Calu3 (cell line): ENCODE measurements around the gene B4GALT1. TPM values are rescaled to one million over a fixed set of nuclear protein-coding genes. Genes with fewer than 3 reads are reported as not detected.

Experiments
- BruUV-seq: library from RNA; stranded (reverse); fragments of 400-500 nt; replicated peaks from 2 replicates; lab custom pipeline; 2021; lab: Mats Ljungman, UMichigan
- CTCF ChIA-PET: fragments of 300-600 bp; sonication (Branson Sonifier 250); formaldehyde crosslinking; loops from one replicate; lab custom pipeline; 2022; ENCODE audit warnings: antibody characterized with exemption; lab: Charles Lee
- DNase-seq: peaks from one replicate; pipeline ENCODE4 v3.0.0; 2022
- H3K27ac Mint-ChIP-seq: one replicate; pipeline ENCODE4 v1.8.0; 2022; ENCODE audit warnings: mixed read lengths; ENCODE audit not compliant: unreplicated experiment
- H3K27me3 Mint-ChIP-seq: one replicate; pipeline ENCODE4 v1.8.0; 2022; ENCODE audit warnings: mixed read lengths; ENCODE audit not compliant: unreplicated experiment
- H3K36me3 Mint-ChIP-seq: one replicate; pipeline ENCODE4 v1.8.0; 2022; ENCODE audit warnings: mild to moderate bottlenecking, moderate library complexity, mixed read lengths; ENCODE audit not compliant: insufficient read depth, unreplicated experiment
- H3K4me1 Mint-ChIP-seq: one replicate; pipeline ENCODE4 v1.8.0; 2022; ENCODE audit warnings: mild to moderate bottlenecking, low read depth, mixed read lengths; ENCODE audit not compliant: unreplicated experiment
- H3K4me3 Mint-ChIP-seq: one replicate; pipeline ENCODE4 v1.8.0; 2022; ENCODE audit warnings: mild to moderate bottlenecking, low read depth, moderate library complexity, mixed read lengths; ENCODE audit not compliant: unreplicated experiment
- H3K9me3 Mint-ChIP-seq: one replicate; pipeline ENCODE4 v1.8.0; 2022; ENCODE audit warnings: low read depth, mixed read lengths; ENCODE audit not compliant: unreplicated experiment
- intact Hi-C: fragments of 100-400 bp; cut with micrococcal nuclease; formaldehyde crosslinking; loops from one replicate; pipeline ENCODE4 v1.10.0; 2022; ENCODE audit not compliant: unreplicated experiment
- total RNA-seq: library from RNA; stranded (reverse); gene quantifications from 2 replicates; pipeline ENCODE4 v1.2.3, GENCODE V29; 2022
- TF ChIP-seq, protein P1 (sequence below): fragments of 200-600 bp; IDR thresholded peaks from one replicate; pipeline ENCODE4 v1.8.0; 2022; ENCODE audit warnings: antibody characterized with exemption; ENCODE audit not compliant: unreplicated experiment

B4GALT1 gene
- total RNA-seq, 1 experiment from 2014 or later, result 71.1 TPM

DNA sequence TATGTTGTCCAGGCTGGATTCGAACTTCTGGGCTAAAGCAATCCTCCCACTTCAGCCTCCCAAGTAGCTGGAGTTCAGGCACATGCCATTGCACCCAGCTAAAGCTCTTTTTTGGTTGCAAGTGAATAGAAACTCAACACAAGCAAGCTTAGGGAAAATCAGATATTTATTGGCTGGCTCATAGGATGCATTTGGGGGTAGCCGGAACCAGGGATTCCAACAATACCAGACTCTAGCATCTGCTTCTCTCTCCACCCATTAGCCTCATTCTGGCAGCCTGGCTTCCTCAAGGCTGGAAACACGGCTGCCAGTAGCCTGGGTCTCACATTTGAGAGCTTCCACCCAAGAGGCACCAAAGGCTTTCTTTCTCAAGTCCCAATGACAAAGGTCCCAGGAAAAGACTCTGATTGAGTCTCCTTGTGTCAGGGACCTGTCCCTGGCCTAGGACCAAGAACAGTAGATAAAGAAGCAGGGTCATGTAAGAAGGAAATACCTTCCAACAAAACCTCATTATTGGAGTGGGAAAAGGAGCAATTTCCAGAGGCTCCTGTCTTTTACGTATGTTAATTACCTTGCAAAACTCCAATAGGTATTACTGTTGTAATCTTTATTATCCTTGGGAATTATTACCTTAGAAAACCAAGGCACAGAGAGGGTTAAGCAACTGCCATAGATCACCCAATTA, 23.0 kb upstream of the B4GALT1 start:
- CTCF ChIA-PET, result no interaction called here
- DNase-seq, result no peak
- TF ChIP-seq, protein P1, sequence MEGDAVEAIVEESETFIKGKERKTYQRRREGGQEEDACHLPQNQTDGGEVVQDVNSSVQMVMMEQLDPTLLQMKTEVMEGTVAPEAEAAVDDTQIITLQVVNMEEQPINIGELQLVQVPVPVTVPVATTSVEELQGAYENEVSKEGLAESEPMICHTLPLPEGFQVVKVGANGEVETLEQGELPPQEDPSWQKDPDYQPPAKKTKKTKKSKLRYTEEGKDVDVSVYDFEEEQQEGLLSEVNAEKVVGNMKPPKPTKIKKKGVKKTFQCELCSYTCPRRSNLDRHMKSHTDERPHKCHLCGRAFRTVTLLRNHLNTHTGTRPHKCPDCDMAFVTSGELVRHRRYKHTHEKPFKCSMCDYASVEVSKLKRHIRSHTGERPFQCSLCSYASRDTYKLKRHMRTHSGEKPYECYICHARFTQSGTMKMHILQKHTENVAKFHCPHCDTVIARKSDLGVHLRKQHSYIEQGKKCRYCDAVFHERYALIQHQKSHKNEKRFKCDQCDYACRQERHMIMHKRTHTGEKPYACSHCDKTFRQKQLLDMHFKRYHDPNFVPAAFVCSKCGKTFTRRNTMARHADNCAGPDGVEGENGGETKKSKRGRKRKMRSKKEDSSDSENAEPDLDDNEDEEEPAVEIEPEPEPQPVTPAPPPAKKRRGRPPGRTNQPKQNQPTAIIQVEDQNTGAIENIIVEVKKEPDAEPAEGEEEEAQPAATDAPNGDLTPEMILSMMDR, result no peak
- no peak overlapping the region for H3K4me3 Mint-ChIP-seq
- no peaks in the 10 kb centered on the region for H3K27me3 Mint-ChIP-seq
- no peak overlapping the region for H3K27ac Mint-ChIP-seq
- BruUV-seq, result no TSS peak
- no peaks in the 10 kb centered on the region for H3K9me3 Mint-ChIP-seq
- H3K4me1 Mint-ChIP-seq, result peaks cover 19% of the 10 kb centered on the region
- intact Hi-C loops, result no loop called here
- peaks cover 9% of the 10 kb centered on the region for H3K36me3 Mint-ChIP-seq

DNA sequence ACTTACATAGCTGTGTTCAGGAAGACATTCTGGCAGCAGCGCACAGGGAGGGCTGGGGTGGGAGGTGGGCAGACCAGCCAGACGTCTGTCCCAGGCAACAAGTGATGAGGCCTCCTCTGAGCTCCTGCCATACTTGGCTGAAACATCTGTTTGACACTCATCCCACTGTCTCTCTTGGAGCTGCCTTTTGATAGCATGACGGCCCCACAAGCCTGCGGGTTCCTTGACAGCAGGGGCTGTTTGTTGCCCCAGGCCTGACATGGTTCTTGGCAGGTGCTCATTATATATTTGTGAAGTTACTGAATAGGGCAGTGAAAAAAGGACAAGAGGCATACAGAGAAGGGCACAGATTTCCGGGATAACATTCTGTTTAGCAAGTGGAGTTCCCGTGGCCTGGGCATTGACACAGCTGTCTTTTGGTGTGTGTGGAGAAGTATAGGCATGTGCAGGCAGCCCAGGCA, 22.2 kb upstream of the B4GALT1 start:
- intact Hi-C loops, result no loop called here
- DNase-seq, result no peak
- CTCF ChIA-PET, result interaction anchor here (1.2 kb wide), 1 partner anchor 16 kb away, joined by 3 read pairs; no protein-coding TSS in a partner anchor
- H3K4me1 Mint-ChIP-seq, result peaks cover 27% of the 10 kb centered on the region
- no peaks in the 10 kb centered on the region for H3K9me3 Mint-ChIP-seq
- no peaks in the 10 kb centered on the region for H3K27me3 Mint-ChIP-seq
- no peak overlapping the region for H3K4me3 Mint-ChIP-seq
- peaks cover 9% of the 10 kb centered on the region for H3K36me3 Mint-ChIP-seq
- TF ChIP-seq, protein P1, result no peak
- no TSS peak for BruUV-seq
- H3K27ac Mint-ChIP-seq, result no peak overlapping the region

DNA sequence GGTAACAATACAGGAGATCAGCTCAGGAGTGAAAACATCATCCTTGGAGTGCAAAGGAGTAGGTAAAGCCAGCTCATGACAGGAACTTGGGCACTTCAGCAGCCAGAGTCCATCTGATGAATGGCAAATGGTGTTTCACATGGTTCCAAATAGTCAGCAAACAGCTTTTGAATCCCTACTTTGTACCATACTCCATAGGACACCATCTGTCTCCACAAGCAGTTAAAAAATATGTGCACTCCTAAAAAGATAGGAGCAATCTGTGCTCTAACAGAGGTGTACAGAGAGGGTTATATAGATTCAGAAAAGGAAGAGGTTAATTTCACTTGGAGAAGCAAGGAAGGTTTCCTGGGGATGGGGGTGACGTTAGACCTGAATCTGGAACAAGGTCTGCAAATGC, 21.6 kb upstream of the B4GALT1 start:
- no peak overlapping the region for H3K27ac Mint-ChIP-seq

DNA sequence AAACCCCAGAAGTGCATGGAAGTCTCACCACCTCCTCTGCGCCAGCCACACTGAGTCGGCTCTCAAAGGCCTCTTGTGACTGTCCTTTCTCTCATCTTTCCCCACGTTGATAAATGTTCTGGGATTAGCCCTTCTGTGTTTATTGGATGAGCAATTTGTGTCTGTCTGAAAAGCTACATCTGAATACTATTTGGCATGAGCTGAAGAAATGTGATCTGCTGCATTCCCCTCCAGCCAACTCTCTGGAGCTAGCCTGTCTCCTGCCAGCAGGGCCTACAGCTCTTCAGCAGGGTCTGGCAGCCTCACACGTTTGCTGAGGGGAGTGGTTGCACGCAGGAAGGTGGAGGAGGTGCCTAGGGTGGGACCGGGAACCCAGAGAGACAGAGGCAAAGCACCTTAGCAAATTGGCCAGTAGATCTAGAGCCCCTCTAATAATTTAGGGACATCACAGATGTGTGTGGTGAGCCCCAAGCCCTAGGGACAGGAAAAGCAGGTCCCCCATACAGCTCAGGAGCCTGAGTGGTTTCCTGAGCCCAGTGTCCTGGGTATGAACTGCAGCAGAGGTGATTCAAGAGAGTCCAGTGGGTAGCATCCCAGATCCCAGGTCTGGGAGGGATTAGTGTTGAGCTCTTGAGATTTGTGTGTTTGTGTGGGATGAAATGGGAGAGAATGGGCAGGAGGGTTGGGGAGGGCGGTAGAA, 20.5 kb upstream of the B4GALT1 start:
- Mint-ChIP-seq H3K27me3 (no peaks in the 10 kb centered on the region), H3K27ac (no peak overlapping the region), H3K4me1 (peaks cover 28% of the 10 kb centered on the region), H3K36me3 (peaks cover 9% of the 10 kb centered on the region), H3K4me3 (no peak overlapping the region), H3K9me3 (no peaks in the 10 kb centered on the region)
- no TSS peak for BruUV-seq
- DNase-seq, result no peak
- intact Hi-C loops, result no loop called here
- CTCF ChIA-PET, result no interaction called here
- TF ChIP-seq, protein P1, result no peak

More for the DNA sequence above, 21.6 kb upstream of the B4GALT1 start:
- Mint-ChIP-seq H3K4me1 (peaks cover 28% of the 10 kb centered on the region), H3K36me3 (peaks cover 9% of the 10 kb centered on the region), H3K9me3 (no peaks in the 10 kb centered on the region), H3K27me3 (no peaks in the 10 kb centered on the region), H3K4me3 (no peak overlapping the region)
- CTCF ChIA-PET, result interaction anchor here (1.2 kb wide), 1 partner anchor 16 kb away, joined by 3 read pairs; no protein-coding TSS in a partner anchor
- no TSS peak for BruUV-seq
- DNase-seq, result no peak
- TF ChIP-seq, protein P1, result no peak
- intact Hi-C loops, result no loop called here
